ENCODE results near the gene OR5T2. TPM values are rescaled to one million over a fixed set of nuclear protein-coding genes. Genes with fewer than 3 reads are reported as not detected.

The OR5T2 gene
- total RNA-seq (2016; rRNA removed; fragmentation: Illumina TruSeq; extraction: Trizol) (not detected in 2 replicates), polyA plus RNA-seq (2011; rRNA removed) (not detected in 2 replicates), polyA minus RNA-seq (2011; rRNA and poly(A)+ RNA removed; ENCODE audit: low replicate concordance) (not detected in 2 replicates), Bru-seq, nascent RNA (not detected), BruChase-seq, experiment 1, labeled RNA remaining after a 6-hour chase (not detected), BruChase-seq, experiment 2, labeled RNA remaining after a 2-hour chase (not detected)
- not detected in 2 replicates for total RNA-seq (2016; cell fraction: cytosol; rRNA removed; fragmentation: Illumina TruSeq; extraction: Trizol; ENCODE audit: low read depth)
- total RNA-seq (2016; cell fraction: insoluble cytoplasmic fraction; rRNA removed; fragmentation: Illumina TruSeq; extraction: Trizol) = not detected in 2 replicates
- total RNA-seq (2016; cell fraction: membrane; rRNA removed; fragmentation: Illumina TruSeq; extraction: Trizol) = not detected in 2 replicates
- total RNA-seq (2016; cell fraction: nucleus; rRNA removed; fragmentation: Illumina TruSeq; extraction: Trizol) = not detected in 2 replicates
- not detected in 2 replicates for polyA plus RNA-seq (2011; cell fraction: cytosol; rRNA removed)
- not detected in 2 replicates for polyA plus RNA-seq (2011; cell fraction: nucleus; rRNA removed)
- polyA plus RNA-seq (2012) = not detected in 2 replicates
- not detected in 2 replicates for polyA plus RNA-seq (2016; cell fraction: cytosol; fragmentation: Illumina TruSeq; extraction: Trizol; ENCODE audit: low read depth)
- not detected in 2 replicates for polyA plus RNA-seq (2016; cell fraction: insoluble cytoplasmic fraction; fragmentation: Illumina TruSeq; extraction: Trizol; ENCODE audit: low read depth)
- not detected in 2 replicates for polyA plus RNA-seq (2016; cell fraction: membrane; fragmentation: Illumina TruSeq; extraction: Trizol; ENCODE audit: low read depth)
- not detected in 2 replicates for polyA plus RNA-seq (2016; cell fraction: nucleus; fragmentation: Illumina TruSeq; extraction: Trizol; ENCODE audit: insufficient read depth, low read depth)
- polyA minus RNA-seq (2011; cell fraction: cytosol; rRNA and poly(A)+ RNA removed) = not detected in 2 replicates
- not detected in 2 replicates for polyA minus RNA-seq (2011; cell fraction: nucleus; rRNA and poly(A)+ RNA removed)
- long read RNA-seq, experiment 1 = 0 reads
- long read RNA-seq, experiment 2 = 0 reads

DNA sequence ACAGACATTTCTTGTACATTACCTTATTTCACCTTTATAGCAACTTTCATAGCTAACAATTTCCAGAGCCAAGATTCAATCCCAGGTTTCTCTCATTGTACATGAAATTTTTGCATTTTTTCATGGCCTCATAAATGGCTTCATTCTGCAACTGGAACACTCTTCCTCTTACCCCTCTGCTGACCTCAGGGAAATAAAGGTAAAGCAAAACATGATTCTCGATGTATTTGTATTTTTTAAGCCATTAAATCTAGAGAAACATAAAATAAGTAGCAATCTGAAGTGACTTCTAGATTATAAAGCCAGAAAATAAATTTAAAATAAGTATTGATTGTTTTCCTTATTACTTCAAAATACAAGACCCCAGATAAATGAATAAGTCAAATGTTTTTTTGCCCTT lies at the start of gene OR5T2:
Gene OR5T2 (minus strand): TSS at position 101 of the 400 bp plus-strand sequence. CDS start 1,193 bp downstream, outside the sequence.
- no peaks in the 10 kb centered on the region for H3K36me3 ChIP-seq (replicated peaks in 1 of 2; ENCODE audit: control insufficient read depth in 1 of 2, insufficient read depth in 2 of 2, low read length in 2 of 2)
- 2% methylated on average over 1 of the region's 1 CpG for WGBS (ENCODE audit: low lambda C conversion rate)
- no TSS peak for BruUV-seq (replicated peaks)
- DNase-seq (ENCODE audit: low spot score) (no peak), FAIRE-seq (no peak), ATAC-seq (no peak)
- CTCF ChIA-PET (ENCODE audit: low intra/inter-chr PET ratio, low total read pairs) = no interaction called here
- no peak within 1 kb of the TSS for H3K4me3 ChIP-seq (replicated peaks in 1 of 3; ENCODE audit: insufficient read depth in 1 of 3, low read depth in 2 of 3, low read length in 3 of 3)
- H3K4me1 ChIP-seq (ENCODE audit: insufficient read depth, low read length) = no peaks in the 10 kb centered on the region
- peaks cover 57% of the 10 kb centered on the region for H3K9me3 ChIP-seq (ENCODE audit: low read length)
- intact Hi-C loops (cut with micrococcal nuclease; ENCODE audit: unreplicated experiment) = no loop called here
- H3K27me3 ChIP-seq (ENCODE audit: control insufficient read depth in 1 of 2, insufficient read depth in 2 of 2, low read length in 2 of 2) = no peaks in the 10 kb centered on the region
- H3K9ac ChIP-seq (ENCODE audit: insufficient read depth, low read depth, low read length) = no peak within 1 kb of the TSS
- H3K27ac ChIP-seq (ENCODE audit: extremely low read length, insufficient read depth, low read length) = no peak within 1 kb of the TSS
- H3K4me2 ChIP-seq (ENCODE audit: low read depth, low read length) = no peak within 1 kb of the TSS
- in situ Hi-C loops (cut with HindIII; ENCODE audit: extremely low pct_ligation_motif_present, low pct_unique_long_range_greater_than_20kb) = no loop called here
- H4K20me1 ChIP-seq (ENCODE audit: insufficient read depth, low read length) = no peaks in the 10 kb centered on the region
- H3K79me2 ChIP-seq (ENCODE audit: insufficient read depth, low read length) = no peaks in the 10 kb centered on the region
- H2AFZ ChIP-seq (ENCODE audit: low read length) = no peak within 1 kb of the TSS
- POLR2A ChIA-PET = no interaction called here
- TF ChIP-seq WIZ (CRISPR knock-in tag; IDR thresholded peaks at IDR 0.05) (no peak), CREB1 (IDR thresholded peaks at IDR 0.05) (no peak), CREB1 (CRISPR knock-in tag; IDR thresholded peaks at IDR 0.05) (no peak), ZNF552 (CRISPR knock-in tag; IDR thresholded peaks at IDR 0.05; ENCODE audit: borderline replicate concordance) (no peak), ZSCAN30 (CRISPR knock-in tag; IDR thresholded peaks at IDR 0.05) (no peak), ZBTB43 (CRISPR knock-in tag; conservative IDR thresholded peaks at IDR 0.05) (no peak), GFI1 (CRISPR knock-in tag; IDR thresholded peaks at IDR 0.05; ENCODE audit: borderline replicate concordance) (no peak), IKZF1 (IDR thresholded peaks at IDR 0.05) (no peak), ZNF44 (CRISPR knock-in tag; IDR thresholded peaks at IDR 0.05) (no peak), CBFB (CRISPR knock-in tag; IDR thresholded peaks at IDR 0.05) (no peak), ZNF382 (CRISPR knock-in tag; IDR thresholded peaks at IDR 0.05; ENCODE audit: borderline replicate concordance) (no peak), ZNF713 (CRISPR knock-in tag; IDR thresholded peaks at IDR 0.05) (no peak), TMF1 (CRISPR knock-in tag; IDR thresholded peaks at IDR 0.05; ENCODE audit: low read depth) (no peak)
- TF ChIP-seq, protein P1, sequence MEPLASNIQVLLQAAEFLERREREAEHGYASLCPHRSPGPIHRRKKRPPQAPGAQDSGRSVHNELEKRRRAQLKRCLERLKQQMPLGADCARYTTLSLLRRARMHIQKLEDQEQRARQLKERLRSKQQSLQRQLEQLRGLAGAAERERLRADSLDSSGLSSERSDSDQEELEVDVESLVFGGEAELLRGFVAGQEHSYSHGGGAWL (CRISPR knock-in tag; IDR thresholded peaks at IDR 0.05) = no peak
- TF ChIP-seq, protein P2, sequence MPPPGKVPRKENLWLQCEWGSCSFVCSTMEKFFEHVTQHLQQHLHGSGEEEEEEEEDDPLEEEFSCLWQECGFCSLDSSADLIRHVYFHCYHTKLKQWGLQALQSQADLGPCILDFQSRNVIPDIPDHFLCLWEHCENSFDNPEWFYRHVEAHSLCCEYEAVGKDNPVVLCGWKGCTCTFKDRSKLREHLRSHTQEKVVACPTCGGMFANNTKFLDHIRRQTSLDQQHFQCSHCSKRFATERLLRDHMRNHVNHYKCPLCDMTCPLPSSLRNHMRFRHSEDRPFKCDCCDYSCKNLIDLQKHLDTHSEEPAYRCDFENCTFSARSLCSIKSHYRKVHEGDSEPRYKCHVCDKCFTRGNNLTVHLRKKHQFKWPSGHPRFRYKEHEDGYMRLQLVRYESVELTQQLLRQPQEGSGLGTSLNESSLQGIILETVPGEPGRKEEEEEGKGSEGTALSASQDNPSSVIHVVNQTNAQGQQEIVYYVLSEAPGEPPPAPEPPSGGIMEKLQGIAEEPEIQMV (CRISPR knock-in tag; IDR thresholded peaks at IDR 0.05; ENCODE audit: low read depth) = no peak
- TF ChIP-seq, protein P3, sequence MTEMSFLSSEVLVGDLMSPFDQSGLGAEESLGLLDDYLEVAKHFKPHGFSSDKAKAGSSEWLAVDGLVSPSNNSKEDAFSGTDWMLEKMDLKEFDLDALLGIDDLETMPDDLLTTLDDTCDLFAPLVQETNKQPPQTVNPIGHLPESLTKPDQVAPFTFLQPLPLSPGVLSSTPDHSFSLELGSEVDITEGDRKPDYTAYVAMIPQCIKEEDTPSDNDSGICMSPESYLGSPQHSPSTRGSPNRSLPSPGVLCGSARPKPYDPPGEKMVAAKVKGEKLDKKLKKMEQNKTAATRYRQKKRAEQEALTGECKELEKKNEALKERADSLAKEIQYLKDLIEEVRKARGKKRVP (CRISPR knock-in tag; IDR thresholded peaks at IDR 0.05) = no peak

Measured in HepG2 (cell line).